K562 (cell line): ENCODE data around the gene FXN. TPM values are rescaled to one million over a fixed set of nuclear protein-coding genes. Genes with fewer than 3 reads are reported as not detected.

ENCODE experiments used
- MEF2A ChIP-seq: IDR thresholded peaks from 2 replicates; pipeline ENCODE4 v1.6.1; 2011; ENCODE audit warnings: low read depth, mild to moderate bottlenecking, low read length, moderate library complexity; ENCODE audit not compliant: control insufficient read depth
- POLR3G ChIP-seq: IDR thresholded peaks from 2 replicates; pipeline ENCODE4 v1.6.1; 2011; ENCODE audit not compliant: insufficient read length, insufficient replicate concordance; ENCODE audit errors: extremely low read depth
- SIX5 ChIP-seq, 2 experiments: IDR thresholded peaks; 2 replicates each; pipeline ENCODE4 v1.6.1; 2011; ENCODE audit warnings: low read length in 2 of 2, borderline replicate concordance in 1 of 2, low read depth in 1 of 2, mild to moderate bottlenecking in 1 of 2, moderate library complexity in 1 of 2; ENCODE audit not compliant: insufficient read depth in 1 of 2
- ZNF830 ChIP-seq: fragments of 250-450 bp; sonication (Bioruptor Pico); IDR thresholded peaks from 2 replicates; pipeline ENCODE4 v1.5.0; 2021; ENCODE audit warnings: mild to moderate bottlenecking
- polyA plus RNA-seq, 8 experiments: library from polyadenylated mRNA; depleted of rRNA in 4 of 8; stranded (reverse) in 5 of 8; unstranded in 3 of 8; fragments of >200 nt; fragmentation: Nextera tagmentation in 2 of 8; fragmentation: Illumina TruSeq in 1 of 8; extraction: Ambion mirVana in 2 of 8; extraction: Trizol in 1 of 8; gene quantifications; 2 replicates each; pipeline versions ENCODE4 v1.2.1 to v1.2.3, GENCODE V29; 2011 to 2014; ENCODE audit warnings: inconsistent platforms in 1 of 8, missing spikeins in 1 of 8
- total RNA-seq, 7 experiments: library from RNA; depleted of rRNA in 6 of 7; stranded (reverse); fragments of >200 nt in 6 of 7; fragmentation: Illumina TruSeq in 2 of 7; extraction: Trizol in 2 of 7; gene quantifications; 2 replicates each; pipeline versions ENCODE4 v1.2.1 to v1.2.3, GENCODE V29; 2011 to 2021; ENCODE audit warnings: low replicate concordance in 1 of 7
- TF ChIP-seq, protein P1 (sequence below): sonication (generic); formaldehyde crosslinking; IDR thresholded peaks from 2 replicates; pipeline ENCODE4 v1.8.1; 2023; ENCODE audit warnings: missing genetic modification reagents, mild to moderate bottlenecking, borderline replicate concordance
- TF ChIP-seq, protein P2 (sequence below): sonication (generic); formaldehyde crosslinking; IDR thresholded peaks from 2 replicates; pipeline ENCODE4 v1.8.1; 2023; ENCODE audit warnings: mild to moderate bottlenecking, missing genetic modification reagents
- TF ChIP-seq, protein P3 (sequence below): fragments of 450-650 bp; IDR thresholded peaks from 2 replicates; pipeline ENCODE4 v1.6.1; 2016; ENCODE audit warnings: low read depth
- TF ChIP-seq, protein P4 (sequence below): sonication (generic); formaldehyde crosslinking; IDR thresholded peaks from 2 replicates; pipeline ENCODE4 v1.8.0; 2022; ENCODE audit warnings: mild to moderate bottlenecking, missing genetic modification reagents, borderline replicate concordance

FXN gene
- total and polyA plus RNA-seq, 9 of the 15 experiments (the other 6 are each of a cell fraction or from before 2014, with no cell fraction given), result 7.6 to 51.5 (median 30.3) TPM

DNA sequence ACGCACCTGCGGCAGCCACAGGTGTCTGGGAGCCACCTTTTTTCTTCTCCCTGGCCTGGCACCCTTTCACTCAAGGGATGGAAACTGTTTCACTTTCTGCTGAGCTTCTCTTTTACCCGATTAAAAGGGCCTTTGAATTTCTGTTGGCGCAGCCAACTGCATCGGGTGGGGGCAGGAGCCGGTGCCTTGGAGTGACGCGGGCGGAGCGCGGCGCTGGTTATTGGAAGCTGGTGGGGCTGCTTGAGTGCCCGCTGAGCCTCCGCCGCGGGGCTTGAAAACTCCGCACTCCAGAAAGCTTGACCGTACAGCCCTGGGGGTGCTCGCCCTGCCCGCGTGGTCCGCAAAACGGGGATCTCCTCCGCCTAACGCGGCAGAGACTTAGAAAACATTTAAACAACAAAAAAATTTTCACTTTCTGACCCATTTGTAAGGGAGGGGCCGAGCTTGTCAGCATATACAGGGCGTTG lies 86.6 kb downstream of the FXN start (continued):
- TF ChIP-seq, protein P1, sequence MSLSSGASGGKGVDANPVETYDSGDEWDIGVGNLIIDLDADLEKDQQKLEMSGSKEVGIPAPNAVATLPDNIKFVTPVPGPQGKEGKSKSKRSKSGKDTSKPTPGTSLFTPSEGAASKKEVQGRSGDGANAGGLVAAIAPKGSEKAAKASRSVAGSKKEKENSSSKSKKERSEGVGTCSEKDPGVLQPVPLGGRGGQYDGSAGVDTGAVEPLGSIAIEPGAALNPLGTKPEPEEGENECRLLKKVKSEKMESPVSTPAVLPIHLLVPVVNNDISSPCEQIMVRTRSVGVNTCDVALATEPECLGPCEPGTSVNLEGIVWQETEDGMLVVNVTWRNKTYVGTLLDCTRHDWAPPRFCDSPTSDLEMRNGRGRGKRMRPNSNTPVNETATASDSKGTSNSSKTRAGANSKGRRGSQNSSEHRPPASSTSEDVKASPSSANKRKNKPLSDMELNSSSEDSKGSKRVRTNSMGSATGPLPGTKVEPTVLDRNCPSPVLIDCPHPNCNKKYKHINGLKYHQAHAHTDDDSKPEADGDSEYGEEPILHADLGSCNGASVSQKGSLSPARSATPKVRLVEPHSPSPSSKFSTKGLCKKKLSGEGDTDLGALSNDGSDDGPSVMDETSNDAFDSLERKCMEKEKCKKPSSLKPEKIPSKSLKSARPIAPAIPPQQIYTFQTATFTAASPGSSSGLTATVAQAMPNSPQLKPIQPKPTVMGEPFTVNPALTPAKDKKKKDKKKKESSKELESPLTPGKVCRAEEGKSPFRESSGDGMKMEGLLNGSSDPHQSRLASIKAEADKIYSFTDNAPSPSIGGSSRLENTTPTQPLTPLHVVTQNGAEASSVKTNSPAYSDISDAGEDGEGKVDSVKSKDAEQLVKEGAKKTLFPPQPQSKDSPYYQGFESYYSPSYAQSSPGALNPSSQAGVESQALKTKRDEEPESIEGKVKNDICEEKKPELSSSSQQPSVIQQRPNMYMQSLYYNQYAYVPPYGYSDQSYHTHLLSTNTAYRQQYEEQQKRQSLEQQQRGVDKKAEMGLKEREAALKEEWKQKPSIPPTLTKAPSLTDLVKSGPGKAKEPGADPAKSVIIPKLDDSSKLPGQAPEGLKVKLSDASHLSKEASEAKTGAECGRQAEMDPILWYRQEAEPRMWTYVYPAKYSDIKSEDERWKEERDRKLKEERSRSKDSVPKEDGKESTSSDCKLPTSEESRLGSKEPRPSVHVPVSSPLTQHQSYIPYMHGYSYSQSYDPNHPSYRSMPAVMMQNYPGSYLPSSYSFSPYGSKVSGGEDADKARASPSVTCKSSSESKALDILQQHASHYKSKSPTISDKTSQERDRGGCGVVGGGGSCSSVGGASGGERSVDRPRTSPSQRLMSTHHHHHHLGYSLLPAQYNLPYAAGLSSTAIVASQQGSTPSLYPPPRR (CRISPR knock-in tag), result no peak
- TF ChIP-seq MEF2A (no peak), POLR3G (no peak), SIX5 (IDR thresholded peaks at IDR 0.05; ENCODE audit: borderline replicate concordance in 1 of 2, insufficient read depth in 1 of 2, low read depth in 1 of 2, low read length in 2 of 2) (no peak), ZNF830 (no peak)
- TF ChIP-seq, protein P2, sequence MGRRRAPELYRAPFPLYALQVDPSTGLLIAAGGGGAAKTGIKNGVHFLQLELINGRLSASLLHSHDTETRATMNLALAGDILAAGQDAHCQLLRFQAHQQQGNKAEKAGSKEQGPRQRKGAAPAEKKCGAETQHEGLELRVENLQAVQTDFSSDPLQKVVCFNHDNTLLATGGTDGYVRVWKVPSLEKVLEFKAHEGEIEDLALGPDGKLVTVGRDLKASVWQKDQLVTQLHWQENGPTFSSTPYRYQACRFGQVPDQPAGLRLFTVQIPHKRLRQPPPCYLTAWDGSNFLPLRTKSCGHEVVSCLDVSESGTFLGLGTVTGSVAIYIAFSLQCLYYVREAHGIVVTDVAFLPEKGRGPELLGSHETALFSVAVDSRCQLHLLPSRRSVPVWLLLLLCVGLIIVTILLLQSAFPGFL (CRISPR knock-in tag), result no peak
- TF ChIP-seq, protein P3, sequence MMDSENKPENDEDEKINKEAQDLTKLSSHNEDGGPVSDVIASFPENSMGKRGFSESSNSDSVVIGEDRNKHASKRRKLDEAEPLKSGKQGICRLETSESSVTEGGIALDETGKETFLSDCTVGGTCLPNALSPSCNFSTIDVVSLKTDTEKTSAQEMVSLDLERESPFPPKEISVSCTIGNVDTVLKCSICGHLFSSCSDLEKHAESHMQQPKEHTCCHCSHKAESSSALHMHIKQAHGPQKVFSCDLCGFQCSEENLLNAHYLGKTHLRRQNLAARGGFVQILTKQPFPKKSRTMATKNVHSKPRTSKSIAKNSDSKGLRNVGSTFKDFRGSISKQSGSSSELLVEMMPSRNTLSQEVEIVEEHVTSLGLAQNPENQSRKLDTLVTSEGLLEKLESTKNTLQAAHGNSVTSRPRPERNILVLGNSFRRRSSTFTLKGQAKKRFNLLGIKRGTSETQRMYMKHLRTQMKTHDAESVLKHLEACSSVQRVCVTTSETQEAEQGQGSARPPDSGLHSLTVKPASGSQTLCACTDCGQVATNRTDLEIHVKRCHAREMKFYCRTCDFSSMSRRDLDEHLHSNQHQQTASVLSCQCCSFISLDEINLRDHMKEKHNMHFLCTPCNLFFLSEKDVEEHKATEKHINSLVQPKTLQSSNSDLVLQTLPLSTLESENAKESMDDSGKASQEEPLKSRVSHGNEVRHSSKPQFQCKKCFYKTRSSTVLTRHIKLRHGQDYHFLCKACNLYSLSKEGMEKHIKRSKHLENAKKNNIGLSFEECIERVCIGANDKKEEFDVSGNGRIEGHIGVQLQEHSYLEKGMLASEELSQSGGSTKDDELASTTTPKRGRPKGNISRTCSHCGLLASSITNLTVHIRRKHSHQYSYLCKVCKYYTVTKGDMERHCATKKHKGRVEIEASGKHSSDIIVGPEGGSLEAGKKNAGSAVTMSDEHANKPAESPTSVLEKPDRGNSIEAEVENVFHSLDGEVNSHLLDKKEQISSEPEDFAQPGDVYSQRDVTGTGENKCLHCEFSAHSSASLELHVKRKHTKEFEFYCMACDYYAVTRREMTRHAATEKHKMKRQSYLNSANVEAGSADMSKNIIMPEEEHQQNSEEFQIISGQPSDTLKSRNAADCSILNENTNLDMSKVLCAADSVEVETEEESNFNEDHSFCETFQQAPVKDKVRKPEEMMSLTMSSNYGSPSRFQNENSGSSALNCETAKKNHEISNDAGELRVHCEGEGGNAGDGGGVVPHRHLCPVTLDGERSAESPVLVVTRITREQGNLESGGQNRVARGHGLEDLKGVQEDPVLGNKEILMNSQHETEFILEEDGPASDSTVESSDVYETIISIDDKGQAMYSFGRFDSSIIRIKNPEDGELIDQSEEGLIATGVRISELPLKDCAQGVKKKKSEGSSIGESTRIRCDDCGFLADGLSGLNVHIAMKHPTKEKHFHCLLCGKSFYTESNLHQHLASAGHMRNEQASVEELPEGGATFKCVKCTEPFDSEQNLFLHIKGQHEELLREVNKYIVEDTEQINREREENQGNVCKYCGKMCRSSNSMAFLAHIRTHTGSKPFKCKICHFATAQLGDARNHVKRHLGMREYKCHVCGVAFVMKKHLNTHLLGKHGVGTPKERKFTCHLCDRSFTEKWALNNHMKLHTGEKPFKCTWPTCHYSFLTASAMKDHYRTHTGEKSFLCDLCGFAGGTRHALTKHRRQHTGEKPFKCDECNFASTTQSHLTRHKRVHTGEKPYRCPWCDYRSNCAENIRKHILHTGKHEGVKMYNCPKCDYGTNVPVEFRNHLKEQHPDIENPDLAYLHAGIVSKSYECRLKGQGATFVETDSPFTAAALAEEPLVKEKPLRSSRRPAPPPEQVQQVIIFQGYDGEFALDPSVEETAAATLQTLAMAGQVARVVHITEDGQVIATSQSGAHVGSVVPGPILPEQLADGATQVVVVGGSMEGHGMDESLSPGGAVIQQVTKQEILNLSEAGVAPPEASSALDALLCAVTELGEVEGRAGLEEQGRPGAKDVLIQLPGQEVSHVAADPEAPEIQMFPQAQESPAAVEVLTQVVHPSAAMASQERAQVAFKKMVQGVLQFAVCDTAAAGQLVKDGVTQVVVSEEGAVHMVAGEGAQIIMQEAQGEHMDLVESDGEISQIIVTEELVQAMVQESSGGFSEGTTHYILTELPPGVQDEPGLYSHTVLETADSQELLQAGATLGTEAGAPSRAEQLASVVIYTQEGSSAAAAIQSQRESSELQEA, result no peak
- TF ChIP-seq, protein P4, sequence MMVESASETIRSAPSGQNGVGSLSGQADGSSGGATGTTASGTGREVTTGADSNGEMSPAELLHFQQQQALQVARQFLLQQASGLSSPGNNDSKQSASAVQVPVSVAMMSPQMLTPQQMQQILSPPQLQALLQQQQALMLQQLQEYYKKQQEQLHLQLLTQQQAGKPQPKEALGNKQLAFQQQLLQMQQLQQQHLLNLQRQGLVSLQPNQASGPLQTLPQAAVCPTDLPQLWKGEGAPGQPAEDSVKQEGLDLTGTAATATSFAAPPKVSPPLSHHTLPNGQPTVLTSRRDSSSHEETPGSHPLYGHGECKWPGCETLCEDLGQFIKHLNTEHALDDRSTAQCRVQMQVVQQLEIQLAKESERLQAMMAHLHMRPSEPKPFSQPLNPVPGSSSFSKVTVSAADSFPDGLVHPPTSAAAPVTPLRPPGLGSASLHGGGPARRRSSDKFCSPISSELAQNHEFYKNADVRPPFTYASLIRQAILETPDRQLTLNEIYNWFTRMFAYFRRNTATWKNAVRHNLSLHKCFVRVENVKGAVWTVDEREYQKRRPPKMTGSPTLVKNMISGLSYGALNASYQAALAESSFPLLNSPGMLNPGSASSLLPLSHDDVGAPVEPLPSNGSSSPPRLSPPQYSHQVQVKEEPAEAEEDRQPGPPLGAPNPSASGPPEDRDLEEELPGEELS, result no peak
